GM18505 (cell line): ENCODE measurements around the gene CYP21A2.

ENCODE experiments used
- ATAC-seq: cut with Tn5 transposase; IDR thresholded peaks from one replicate; pipeline ENCODE4 v1.9.1; 2021; ENCODE audit not compliant: unreplicated experiment
- POLR2A ChIP-seq: IDR thresholded peaks from 4 replicates; pipeline ENCODE4 v1.6.1; 2011; ENCODE audit warnings: borderline replicate concordance; ENCODE audit not compliant: insufficient read depth, insufficient read length; ENCODE audit errors: extremely low read depth

Gene CYP21A2

DNA sequence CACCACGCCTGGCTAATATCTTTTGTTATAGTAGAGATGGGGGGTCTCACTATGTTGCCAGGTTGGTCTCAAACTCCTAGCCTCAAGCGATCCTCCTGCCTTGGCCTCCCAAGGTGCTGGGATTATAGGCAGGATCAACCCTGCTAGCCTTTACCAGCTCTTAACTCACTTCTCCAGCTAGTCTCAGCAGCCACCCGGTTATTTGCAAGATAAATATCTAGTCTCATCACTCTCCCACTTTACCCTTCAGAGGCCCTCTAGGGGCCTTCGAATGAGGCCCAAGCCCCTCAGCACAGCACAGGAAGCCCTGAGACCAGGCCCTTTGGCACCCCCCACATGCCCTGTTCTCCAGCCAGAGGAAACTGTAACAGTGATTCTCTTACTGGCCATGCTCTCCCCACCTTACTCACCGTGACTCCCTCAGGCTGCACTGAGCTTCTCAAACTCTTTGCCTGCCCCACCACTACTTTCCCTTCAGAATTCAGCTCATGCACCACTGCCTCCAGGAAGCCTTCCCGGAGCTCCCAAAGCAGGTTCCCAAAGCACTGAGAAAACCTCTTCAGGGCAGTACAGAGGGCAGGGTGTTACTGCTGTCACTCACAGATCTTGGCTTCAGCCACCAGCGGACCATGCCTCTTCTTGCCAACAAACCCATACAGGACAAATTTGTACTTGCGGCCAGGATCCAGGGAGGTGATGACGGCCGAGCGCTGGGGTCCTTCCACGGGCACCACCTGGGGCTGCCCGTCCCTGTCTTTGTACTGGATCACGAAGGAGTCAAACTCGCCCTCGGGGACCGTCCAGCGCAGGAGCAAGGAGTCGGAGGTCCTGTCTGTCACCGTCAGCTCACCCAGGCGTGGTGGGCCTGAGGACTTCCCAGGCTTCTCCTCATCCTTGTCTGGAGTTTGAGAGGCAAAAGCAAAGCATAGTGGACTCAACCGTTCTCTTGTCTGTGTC, 45.9 kb downstream of the CYP21A2 start:
- no peak for ATAC-seq
- no peak for TF ChIP-seq POLR2A

DNA sequence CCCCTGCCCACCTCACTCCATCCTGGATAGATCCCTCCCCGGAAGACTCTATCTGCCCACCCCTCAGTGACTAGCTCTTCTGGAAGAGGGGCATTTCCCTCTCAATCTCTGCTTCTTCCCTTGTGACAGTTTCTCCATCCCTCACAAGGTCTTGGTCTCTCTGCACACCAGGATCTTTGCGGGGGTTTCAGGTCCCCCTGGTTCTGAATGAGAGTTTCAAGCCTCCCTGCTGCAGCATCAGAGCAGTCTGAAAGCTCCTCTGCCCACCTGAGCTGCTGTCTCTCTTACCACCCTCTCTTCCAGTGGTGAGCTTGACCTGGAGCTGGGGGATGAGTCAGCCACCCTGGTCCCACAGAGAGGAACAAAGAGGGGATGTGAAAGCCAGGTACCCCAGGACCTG, 46.6 kb downstream of the CYP21A2 start:
- TF ChIP-seq POLR2A = no peak
- no peak for ATAC-seq

DNA sequence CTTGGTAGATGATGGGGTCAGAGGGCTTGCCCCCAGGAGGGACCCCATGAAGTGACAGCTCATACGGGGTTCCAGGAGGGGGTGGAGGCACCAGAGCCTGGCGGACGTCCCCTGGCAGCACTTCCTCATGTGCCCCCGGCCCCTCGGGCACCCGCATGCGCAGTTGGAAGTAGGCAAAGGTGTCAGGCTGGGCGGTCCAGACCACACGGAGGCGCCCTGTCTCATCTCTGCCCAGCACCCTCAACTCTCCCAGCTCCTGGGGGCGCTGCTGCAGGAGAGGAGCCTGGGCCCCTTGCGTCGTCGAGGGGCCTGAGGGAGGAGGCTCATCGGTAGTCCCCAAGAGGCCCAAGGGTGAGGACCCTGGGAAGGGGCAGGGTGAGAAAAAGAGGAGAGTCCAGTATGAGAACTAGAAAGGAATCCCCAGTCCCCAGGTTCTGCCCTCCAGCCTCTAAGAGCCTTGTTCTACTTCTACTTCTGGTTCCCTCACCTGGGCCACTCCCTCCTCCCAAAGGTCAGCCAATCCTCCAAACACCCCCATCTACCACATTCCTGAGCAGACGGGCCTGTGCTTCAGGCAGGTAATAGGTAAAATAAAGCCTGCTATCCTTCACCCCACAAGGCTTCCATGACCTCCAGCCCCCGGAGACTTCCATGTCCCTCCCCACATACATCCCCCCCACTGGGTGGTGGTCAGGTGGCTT, 47.7 kb downstream of the CYP21A2 start:
- ATAC-seq = no peak
- TF ChIP-seq POLR2A = no peak

DNA sequence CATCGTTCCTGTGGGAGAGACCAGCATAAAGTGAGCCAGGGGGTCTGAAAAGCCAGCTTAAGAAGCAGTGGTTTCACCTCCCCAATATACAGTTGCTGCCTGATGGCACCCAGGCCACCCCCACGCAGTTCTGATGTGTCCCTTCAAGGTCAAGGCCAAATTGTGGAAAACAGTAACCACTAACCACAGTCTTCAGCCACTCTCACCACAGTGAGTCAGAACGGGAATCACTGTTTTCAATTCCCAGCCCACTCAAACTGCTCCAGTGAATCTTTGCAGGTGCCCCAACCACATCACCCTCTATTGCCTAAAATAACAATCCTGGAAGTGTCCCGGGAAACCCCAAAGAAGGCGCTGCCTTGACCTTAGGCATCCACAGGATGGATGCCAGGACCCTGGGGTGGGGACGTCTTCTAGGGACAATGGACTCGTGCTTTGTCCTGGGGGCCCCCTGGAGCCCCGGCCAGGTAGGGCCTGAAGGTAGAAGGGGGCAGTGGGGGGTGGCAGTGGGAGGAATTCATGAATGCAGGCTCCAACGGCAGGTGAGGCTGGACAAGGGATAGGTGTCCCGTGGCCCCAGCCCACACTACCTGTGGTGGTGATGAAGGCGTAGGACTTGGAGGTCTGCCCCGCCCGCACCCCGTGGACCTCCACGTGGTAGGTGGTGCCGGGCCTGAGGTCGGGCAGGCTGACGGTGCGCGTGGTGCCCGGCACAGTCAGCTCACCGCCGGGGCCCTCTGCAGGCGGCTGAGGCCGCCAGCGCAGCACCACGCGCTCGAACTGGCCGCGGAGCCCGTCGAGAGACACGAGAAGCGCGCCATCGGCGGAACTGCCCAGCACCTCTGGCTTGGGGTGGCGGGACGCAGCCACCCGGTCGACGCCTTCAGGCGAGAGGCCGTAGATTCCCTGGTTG, 48.7 kb downstream of the CYP21A2 start:
- TF ChIP-seq POLR2A = no peak
- no peak for ATAC-seq

DNA sequence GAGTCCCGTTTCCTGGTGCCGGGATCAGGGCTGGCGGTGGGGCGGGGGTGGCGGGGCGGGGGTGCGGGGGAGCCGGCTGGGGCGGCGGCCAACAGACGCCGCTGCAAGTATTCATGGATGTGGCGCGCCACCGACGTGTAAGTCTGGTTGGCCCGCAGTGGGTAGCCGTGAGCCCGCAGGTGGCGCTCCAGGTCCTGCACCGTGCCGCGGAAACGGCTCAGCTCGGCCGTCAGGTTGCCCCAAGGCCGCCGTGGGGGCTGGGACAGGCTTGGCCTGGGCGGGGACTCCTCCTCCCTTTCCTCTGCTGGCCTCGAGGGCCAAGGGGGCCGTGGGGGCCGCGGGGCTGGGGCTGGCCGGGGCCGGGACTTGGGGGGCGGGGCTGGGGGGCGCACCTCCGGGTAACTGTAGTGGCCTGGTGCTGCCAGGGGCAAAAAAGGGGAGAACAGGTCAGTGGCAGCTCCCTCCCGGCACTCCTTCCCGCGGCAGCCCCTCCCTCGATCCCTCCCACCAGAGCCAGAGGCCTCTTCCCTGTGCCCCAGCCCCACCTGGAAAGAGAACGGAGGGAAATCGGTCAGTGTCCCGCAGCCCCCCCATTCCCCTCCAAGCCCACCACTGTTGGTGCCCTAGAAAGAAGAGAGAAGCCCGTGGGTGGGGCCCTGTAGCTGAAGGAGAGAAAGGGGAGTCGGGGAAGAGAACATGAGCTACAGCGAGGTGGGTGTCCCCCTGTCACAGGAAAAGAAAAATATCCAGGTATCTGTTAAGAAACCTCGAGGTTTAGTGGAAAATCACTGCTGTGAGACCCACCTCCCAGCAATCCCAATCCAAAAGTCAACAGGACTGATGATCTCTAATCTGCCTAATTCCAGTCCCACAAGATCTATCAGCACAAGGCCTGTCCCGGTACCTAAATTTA, 49.6 kb downstream of the CYP21A2 start:
- ATAC-seq = no peak

DNA sequence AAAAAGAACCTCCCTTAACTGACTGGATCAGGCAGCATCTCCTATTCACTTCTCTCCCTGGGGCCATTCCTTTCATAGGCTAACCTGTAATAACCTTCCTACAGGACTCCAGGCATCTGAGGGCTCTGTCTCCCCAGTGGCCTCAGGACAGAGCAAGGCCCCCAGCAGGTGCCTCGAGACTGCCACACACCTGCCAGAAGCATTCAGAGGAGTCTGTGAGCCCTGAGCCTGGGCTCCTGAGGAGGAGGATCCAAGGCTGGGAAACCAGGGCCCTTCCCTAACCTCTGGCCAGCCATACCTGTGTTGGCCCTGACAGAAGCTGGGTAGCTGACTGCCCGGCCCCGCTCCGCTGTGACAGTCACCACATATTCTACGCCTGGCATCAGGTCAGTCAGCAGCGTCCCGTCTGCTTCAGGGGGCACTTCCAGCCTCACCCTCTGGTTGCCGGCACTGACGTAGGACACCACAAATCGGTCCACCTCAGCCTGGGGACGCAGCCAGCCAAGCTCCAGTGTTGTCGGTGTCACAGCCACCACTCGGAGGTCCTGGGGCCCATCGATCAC, 50.4 kb downstream of the CYP21A2 start:
- no peak for ATAC-seq
- no peak for TF ChIP-seq POLR2A

More for the DNA sequence above, 49.6 kb downstream of the CYP21A2 start:
- no peak for TF ChIP-seq POLR2A

DNA sequence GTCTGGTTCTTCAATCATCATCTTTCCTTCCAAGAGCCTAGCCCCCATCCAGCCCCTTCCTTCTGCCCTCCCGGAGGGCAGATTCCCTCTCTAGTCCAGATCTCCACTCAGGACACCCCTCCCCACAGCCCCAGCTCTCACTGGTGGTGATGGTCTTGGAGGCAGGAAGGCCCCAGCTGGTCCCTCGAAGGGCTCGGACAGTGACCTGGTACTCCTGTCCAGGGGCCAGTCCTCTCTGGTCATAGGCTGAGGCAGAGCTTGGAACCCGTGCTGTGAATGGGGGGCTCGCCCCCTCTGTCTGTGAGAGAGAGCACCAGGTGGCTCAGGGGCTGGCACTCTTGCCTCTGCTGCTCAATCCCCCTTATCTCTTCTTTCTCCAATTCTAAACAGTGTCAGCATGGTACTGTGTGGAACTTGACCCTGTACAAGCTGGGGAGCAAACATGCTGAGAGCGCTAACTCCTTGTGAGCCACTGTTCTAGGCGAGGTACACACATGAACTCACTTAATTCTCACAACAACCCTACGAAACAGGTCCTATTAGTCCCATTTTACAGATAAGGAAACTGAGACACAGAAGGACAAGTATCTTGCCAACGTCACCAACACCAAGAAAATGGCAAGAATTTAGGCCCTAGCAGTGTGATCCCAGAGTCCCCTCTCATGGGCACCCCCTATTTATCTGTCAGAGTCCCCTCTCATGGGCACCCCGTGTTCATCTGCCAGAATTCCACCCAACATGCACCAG, 51.0 kb downstream of the CYP21A2 start:
- no peak for TF ChIP-seq POLR2A
- no peak for ATAC-seq
